Measurements from ENCODE around the gene FDPS.
"Not testable (repeated sequence)": the region's sequence is repeated elsewhere in the genome, so short reads cannot be mapped to it uniquely, and the experiment has no call there.

The FDPS gene

GRCh38 chr1:155320661-155321617 lies 12.3 kb downstream of the FDPS start, which contains the start of gene RUSC1:
RUSC1 (plus strand) TSS chr1:155320894; CDS start chr1:155321774, 880 bp downstream.
- Mint-ChIP-seq H3K27ac (no peak within 1 kb of the TSS), H3K4me1 (peaks cover 30% of the 10 kb centered on the region), H3K9me3 (no peaks in the 10 kb centered on the region), H3K27me3 (no peaks in the 10 kb centered on the region), H3K4me3 (peak within 1 kb of the TSS; percentile 48), H3K36me3 (ENCODE audit: low read depth) (peaks cover 26% of the 10 kb centered on the region)
- DNase-seq (peak; percentile 81), ATAC-seq (peak; percentile 27)

GRCh38 chr1:155321639-155322503 lies 13.2 kb downstream of the FDPS start:
- H3K27me3 Mint-ChIP-seq: no peaks in the 10 kb centered on the region
- H3K9me3 Mint-ChIP-seq: no peaks in the 10 kb centered on the region
- DNase-seq (no peak), ATAC-seq (no peak)
- peak overlapping the region; percentile 81 for H3K4me3 Mint-ChIP-seq
- H3K4me1 Mint-ChIP-seq: peaks cover 33% of the 10 kb centered on the region
- no peak overlapping the region for H3K27ac Mint-ChIP-seq
- peaks cover 23% of the 10 kb centered on the region for H3K36me3 Mint-ChIP-seq (ENCODE audit: low read depth)

- Mint-ChIP-seq H3K27me3 (no peaks in the 10 kb centered on the region), H3K36me3 (ENCODE audit: low read depth) (peaks cover 23% of the 10 kb centered on the region), H3K27ac (no peak overlapping the region), H3K9me3 (no peaks in the 10 kb centered on the region), H3K4me3 (peak overlapping the region; percentile 81), H3K4me1 (peaks cover 33% of the 10 kb centered on the region)
- no peak for DNase-seq
- ATAC-seq: no peak
Observed at GRCh38 chr1:155322571-155322952, 13.9 kb downstream of the FDPS start.

- Mint-ChIP-seq H3K4me3 (peak overlapping the region; percentile 81), H3K27me3 (no peaks in the 10 kb centered on the region), H3K27ac (peak overlapping the region; percentile 67), H3K9me3 (no peaks in the 10 kb centered on the region), H3K36me3 (ENCODE audit: low read depth) (peaks cover 19% of the 10 kb centered on the region), H3K4me1 (peaks cover 33% of the 10 kb centered on the region)
- peak; percentile 93 for DNase-seq
- ATAC-seq: peak; percentile 48
Observed at GRCh38 chr1:155322953-155323728, 14.5 kb downstream of the FDPS start.

GRCh38 chr1:155323729-155324036 lies 15.0 kb downstream of the FDPS start:
- Mint-ChIP-seq H3K4me3 (peak overlapping the region; percentile 81), H3K27ac (peak overlapping the region; percentile 77), H3K4me1 (peaks cover 33% of the 10 kb centered on the region), H3K36me3 (ENCODE audit: low read depth) (peaks cover 15% of the 10 kb centered on the region), H3K27me3 (no peaks in the 10 kb centered on the region), H3K9me3 (no peaks in the 10 kb centered on the region)
- peak; percentile 87 for DNase-seq
- peak; percentile 63 for ATAC-seq

GRCh38 chr1:155324037-155324716 lies 15.5 kb downstream of the FDPS start:
- peaks cover 33% of the 10 kb centered on the region for H3K4me1 Mint-ChIP-seq
- no peaks in the 10 kb centered on the region for H3K27me3 Mint-ChIP-seq

GRCh38 chr1:155324717-155325602 lies 16.3 kb downstream of the FDPS start:
- DNase-seq (peak; percentile 33), ATAC-seq (no peak)
- no peaks in the 10 kb centered on the region for H3K27me3 Mint-ChIP-seq
- peaks cover 33% of the 10 kb centered on the region for H3K4me1 Mint-ChIP-seq
- peak overlapping the region; percentile 81 for H3K4me3 Mint-ChIP-seq
- peak overlapping the region; percentile 56 for H3K27ac Mint-ChIP-seq
- peaks cover 8% of the 10 kb centered on the region for H3K36me3 Mint-ChIP-seq (ENCODE audit: low read depth)
- H3K9me3 Mint-ChIP-seq: no peaks in the 10 kb centered on the region

More at GRCh38 chr1:155324037-155324716, 15.5 kb downstream of the FDPS start:
- H3K9me3 Mint-ChIP-seq: no peaks in the 10 kb centered on the region
- DNase-seq: peak; percentile 94
- H3K4me3 Mint-ChIP-seq: peak overlapping the region; percentile 81
- peak; percentile 82 for ATAC-seq
- peak overlapping the region; percentile 77 for H3K27ac Mint-ChIP-seq
- peaks cover 11% of the 10 kb centered on the region for H3K36me3 Mint-ChIP-seq (ENCODE audit: low read depth)

- no peaks in the 10 kb centered on the region for H3K27me3 Mint-ChIP-seq
- no peak for ATAC-seq
- peaks cover 27% of the 10 kb centered on the region for H3K4me1 Mint-ChIP-seq
- peak overlapping the region; percentile 55 for H3K4me3 Mint-ChIP-seq
- H3K9me3 Mint-ChIP-seq: no peaks in the 10 kb centered on the region
- DNase-seq: no peak
- H3K36me3 Mint-ChIP-seq (ENCODE audit: low read depth): peaks cover 8% of the 10 kb centered on the region
- peak overlapping the region; percentile 68 for H3K27ac Mint-ChIP-seq
Observed at GRCh38 chr1:155325603-155325893, 16.9 kb downstream of the FDPS start.

GRCh38 chr1:155326020-155326526 lies 17.4 kb downstream of the FDPS start:
- H3K4me3 Mint-ChIP-seq: peak overlapping the region; percentile 55
- no peaks in the 10 kb centered on the region for H3K27me3 Mint-ChIP-seq
- H3K27ac Mint-ChIP-seq: peak overlapping the region; percentile 68
- H3K4me1 Mint-ChIP-seq: peaks cover 23% of the 10 kb centered on the region
- H3K36me3 Mint-ChIP-seq (ENCODE audit: low read depth): peaks cover 13% of the 10 kb centered on the region
- H3K9me3 Mint-ChIP-seq: no peaks in the 10 kb centered on the region
- ATAC-seq (no peak), DNase-seq (no peak)

- no peak for DNase-seq
- no peak overlapping the region for H3K27ac Mint-ChIP-seq
- peaks cover 16% of the 10 kb centered on the region for H3K36me3 Mint-ChIP-seq (ENCODE audit: low read depth)
- H3K4me1 Mint-ChIP-seq: peaks cover 20% of the 10 kb centered on the region
- H3K9me3 Mint-ChIP-seq: no peaks in the 10 kb centered on the region
- ATAC-seq: no peak
- H3K27me3 Mint-ChIP-seq: no peaks in the 10 kb centered on the region
- no peak overlapping the region for H3K4me3 Mint-ChIP-seq
Observed at GRCh38 chr1:155326631-155327037, 18.0 kb downstream of the FDPS start.

GRCh38 chr1:155327981-155328380 lies 19.3 kb downstream of the FDPS start:
- H3K9me3 Mint-ChIP-seq: no peaks in the 10 kb centered on the region
- no peaks in the 10 kb centered on the region for H3K27me3 Mint-ChIP-seq
- DNase-seq (no peak), ATAC-seq (no peak)
- H3K4me3 Mint-ChIP-seq: no peak overlapping the region
- H3K27ac Mint-ChIP-seq: no peak overlapping the region
- peaks cover 16% of the 10 kb centered on the region for H3K36me3 Mint-ChIP-seq (ENCODE audit: low read depth)
- peaks cover 12% of the 10 kb centered on the region for H3K4me1 Mint-ChIP-seq

- H3K36me3 Mint-ChIP-seq (ENCODE audit: low read depth): peaks cover 21% of the 10 kb centered on the region
- not testable (repeated sequence) for DNase-seq, ATAC-seq, H3K27ac Mint-ChIP-seq, H3K9me3 Mint-ChIP-seq, H3K27me3 Mint-ChIP-seq, H3K4me3 Mint-ChIP-seq
- peaks cover 12% of the 10 kb centered on the region for H3K4me1 Mint-ChIP-seq
Observed at GRCh38 chr1:155328856-155329255, 20.2 kb downstream of the FDPS start.

Measured in activated naive CD8-positive, alpha-beta T cell treated with anti-CD3 and anti-CD28 coated beads, Interleukin-2, amount 50 U/mL, for 24 hours (primary cell).